Measurements from ENCODE around the gene PHF5A.
"Not testable (repeated sequence)": the region's sequence is repeated elsewhere in the genome, so short reads cannot be mapped to it uniquely, and the experiment has no call there.

Gene PHF5A

GRCh38 chr22:41447435-41448188, 20.9 kb downstream of the PHF5A start:
- peaks cover 8% of the 10 kb centered on the region for H3K36me3 ChIP-seq (ENCODE audit: insufficient read depth, low read length)
- H3K9me3 ChIP-seq (ENCODE audit: low read length), result no peaks in the 10 kb centered on the region
- H2AFZ ChIP-seq (ENCODE audit: low read depth, low read length), result no peak overlapping the region

GRCh38 chr22:41446639-41447434, 21.7 kb downstream of the PHF5A start, which contains the start of gene TOB2:
TSS of gene TOB2 (minus strand) at chr22:41446801. CDS start at chr22:41437345, 9,456 bp downstream.
- Histone ChIP-seq H3K4me1 (ENCODE audit: insufficient read depth, low read length) (peaks cover 28% of the 10 kb centered on the region), H3K27me3 (ENCODE audit: insufficient read depth, low read length) (no peaks in the 10 kb centered on the region), H3K9me3 (ENCODE audit: low read length) (no peaks in the 10 kb centered on the region), H3K36me3 (ENCODE audit: insufficient read depth, low read length) (peaks cover 15% of the 10 kb centered on the region), H2AFZ (ENCODE audit: low read depth, low read length) (no peak within 1 kb of the TSS), H3K4me3 (ENCODE audit: low read length) (peak within 1 kb of the TSS; percentile 94)

More at GRCh38 chr22:41447435-41448188, 20.9 kb downstream of the PHF5A start:
- Histone ChIP-seq H3K4me1 (ENCODE audit: insufficient read depth, low read length) (peaks cover 29% of the 10 kb centered on the region), H3K27me3 (ENCODE audit: insufficient read depth, low read length) (no peaks in the 10 kb centered on the region), H3K4me3 (ENCODE audit: low read length) (peak overlapping the region; percentile 94)

DNA sequence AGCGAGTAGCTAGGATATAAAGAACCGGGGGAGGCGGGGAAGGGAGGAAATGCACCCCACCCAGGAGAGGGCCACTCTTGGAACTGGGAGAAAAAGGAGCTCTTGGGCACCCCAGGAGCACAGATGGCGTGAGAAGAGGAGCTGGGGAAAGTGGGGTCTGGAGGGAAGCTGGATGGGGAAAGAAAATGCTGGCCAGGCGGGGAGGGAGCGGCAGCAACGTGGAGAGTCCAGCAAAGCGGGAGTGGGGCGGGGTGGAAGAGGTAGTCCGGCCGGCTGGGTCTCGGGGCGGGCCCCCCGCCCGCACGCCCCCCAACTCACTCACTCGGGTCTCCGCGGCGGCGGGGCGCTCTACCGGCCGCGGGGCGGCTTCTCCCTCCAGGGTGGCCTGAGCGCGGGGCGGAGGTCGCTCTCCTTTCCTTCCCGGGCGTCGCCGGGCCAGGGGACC, 22.4 kb downstream of the PHF5A start:
- H3K36me3 ChIP-seq (ENCODE audit: insufficient read depth, low read length), result peaks cover 19% of the 10 kb centered on the region
- no peak overlapping the region for H2AFZ ChIP-seq (ENCODE audit: low read depth, low read length)
- H3K9me3 ChIP-seq (ENCODE audit: low read length), result no peaks in the 10 kb centered on the region
- H3K27me3 ChIP-seq (ENCODE audit: insufficient read depth, low read length), result no peaks in the 10 kb centered on the region
- peaks cover 25% of the 10 kb centered on the region for H3K4me1 ChIP-seq (ENCODE audit: insufficient read depth, low read length)
- peak overlapping the region; percentile 94 for H3K4me3 ChIP-seq (ENCODE audit: low read length)

DNA sequence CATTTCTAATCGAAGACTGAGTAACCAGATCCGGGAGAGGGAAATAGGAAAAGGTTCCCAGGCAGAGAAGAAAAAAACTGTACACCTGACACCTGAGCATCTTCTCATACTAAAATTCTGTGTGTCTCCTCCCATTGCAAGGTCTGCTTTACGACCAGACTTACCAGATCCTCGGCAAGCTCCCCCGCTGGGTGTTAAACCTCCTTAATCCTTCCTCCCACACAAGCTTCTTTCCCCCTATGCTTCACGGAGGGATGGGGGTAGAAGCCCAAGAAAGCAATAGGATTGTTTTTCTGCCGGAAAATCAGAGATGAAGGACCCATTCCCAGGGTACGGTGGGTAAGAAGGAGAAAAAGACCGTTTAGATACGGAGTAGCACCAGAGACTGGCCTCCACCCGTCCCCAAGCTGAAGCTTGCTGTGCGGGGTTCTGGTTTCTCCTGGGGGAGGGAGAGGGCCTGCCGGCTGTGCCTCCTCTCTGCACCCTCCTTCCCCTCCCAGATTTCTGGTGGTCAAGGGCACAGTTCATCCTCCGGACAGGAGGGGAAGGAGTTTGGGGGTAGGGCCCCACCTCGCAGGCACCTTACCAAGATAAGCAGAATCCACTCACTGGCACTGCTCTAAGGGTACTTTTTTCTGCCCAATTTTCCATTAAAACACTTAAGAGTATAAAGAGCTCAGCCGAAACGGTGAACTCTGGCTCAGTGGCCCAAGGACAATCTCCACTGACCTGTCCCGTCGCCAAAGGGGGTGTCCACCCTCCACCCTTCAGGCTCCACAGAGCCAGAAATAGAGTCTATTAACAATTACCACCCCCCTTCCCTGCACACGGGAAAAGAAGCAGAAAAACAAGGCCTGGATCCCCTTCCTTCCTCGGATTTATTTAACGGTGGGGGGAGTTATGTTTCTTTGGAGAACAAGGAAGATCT, 23.1 kb downstream of the PHF5A start:
- peak overlapping the region; percentile 94 for H3K4me3 ChIP-seq (ENCODE audit: low read length)
- peaks cover 25% of the 10 kb centered on the region for H3K4me1 ChIP-seq (ENCODE audit: insufficient read depth, low read length)
- no peak overlapping the region for H2AFZ ChIP-seq (ENCODE audit: low read depth, low read length)
- H3K36me3 ChIP-seq (ENCODE audit: insufficient read depth, low read length), result peaks cover 19% of the 10 kb centered on the region
- H3K27me3 ChIP-seq (ENCODE audit: insufficient read depth, low read length), result no peaks in the 10 kb centered on the region
- H3K9me3 ChIP-seq (ENCODE audit: low read length), result no peaks in the 10 kb centered on the region

GRCh38 chr22:41444360-41445128, 23.9 kb downstream of the PHF5A start:
- no peak overlapping the region for H2AFZ ChIP-seq (ENCODE audit: low read depth, low read length)
- no peaks in the 10 kb centered on the region for H3K27me3 ChIP-seq (ENCODE audit: insufficient read depth, low read length)
- H3K4me3 ChIP-seq (ENCODE audit: low read length), result peak overlapping the region; percentile 94
- peaks cover 25% of the 10 kb centered on the region for H3K4me1 ChIP-seq (ENCODE audit: insufficient read depth, low read length)
- H3K9me3 ChIP-seq (ENCODE audit: low read length), result no peaks in the 10 kb centered on the region
- peaks cover 19% of the 10 kb centered on the region for H3K36me3 ChIP-seq (ENCODE audit: insufficient read depth, low read length)

DNA sequence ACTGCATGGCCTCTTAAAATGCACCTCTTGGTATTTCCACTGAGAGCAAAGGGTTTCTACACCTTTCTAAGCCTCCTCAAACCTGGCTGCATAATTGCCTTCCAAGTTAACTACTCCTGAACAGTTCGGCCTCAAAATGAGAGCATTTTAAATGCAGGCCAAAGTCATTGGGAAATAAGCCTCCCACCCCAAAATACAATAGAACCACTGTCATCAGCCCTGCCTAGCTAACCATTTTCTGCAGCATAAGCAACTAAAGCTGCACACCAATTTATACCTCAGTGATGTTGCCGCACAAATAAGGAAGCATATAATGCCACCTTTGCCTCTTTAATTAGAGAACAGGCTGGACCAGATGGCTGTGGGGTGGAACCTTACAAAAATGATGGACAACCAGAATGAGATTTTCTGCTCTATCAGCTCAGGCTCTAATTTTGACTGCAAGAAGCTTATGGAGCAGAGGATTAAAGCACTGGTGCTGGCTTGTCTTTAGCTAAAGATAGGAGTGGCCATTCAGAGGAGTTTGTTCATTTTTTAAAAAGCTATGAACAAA, 26.2 kb downstream of the PHF5A start:
- Histone ChIP-seq H3K27me3 (ENCODE audit: insufficient read depth, low read length) (no peaks in the 10 kb centered on the region), H3K4me3 (ENCODE audit: low read length) (no peak overlapping the region), H2AFZ (ENCODE audit: low read depth, low read length) (no peak overlapping the region), H3K4me1 (ENCODE audit: insufficient read depth, low read length) (peaks cover 16% of the 10 kb centered on the region), H3K9me3 (ENCODE audit: low read length) (no peaks in the 10 kb centered on the region), H3K36me3 (ENCODE audit: insufficient read depth, low read length) (peaks cover 33% of the 10 kb centered on the region)

- peaks cover 51% of the 10 kb centered on the region for H3K36me3 ChIP-seq (ENCODE audit: insufficient read depth, low read length)
- peaks cover 16% of the 10 kb centered on the region for H3K4me1 ChIP-seq (ENCODE audit: insufficient read depth, low read length)
Observed at GRCh38 chr22:41440511-41440910, 28.0 kb downstream of the PHF5A start.

GRCh38 chr22:41437198-41437597, 31.3 kb downstream of the PHF5A start:
- Histone ChIP-seq H3K9me3 (ENCODE audit: low read length) (no peaks in the 10 kb centered on the region), H3K4me1 (ENCODE audit: insufficient read depth, low read length) (peaks cover under 1% of the 10 kb centered on the region), H3K36me3 (ENCODE audit: insufficient read depth, low read length) (peaks cover 67% of the 10 kb centered on the region), H2AFZ (ENCODE audit: low read depth, low read length) (no peak overlapping the region), H3K27me3 (ENCODE audit: insufficient read depth, low read length) (no peaks in the 10 kb centered on the region), H3K4me3 (ENCODE audit: low read length) (no peak overlapping the region)

More at GRCh38 chr22:41440511-41440910, 28.0 kb downstream of the PHF5A start:
- not testable (repeated sequence) for H3K27me3 ChIP-seq (ENCODE audit: insufficient read depth, low read length); H3K4me3 ChIP-seq (ENCODE audit: low read length); H2AFZ ChIP-seq (ENCODE audit: low read depth, low read length); H3K9me3 ChIP-seq (ENCODE audit: low read length)

- H3K36me3 ChIP-seq (ENCODE audit: insufficient read depth, low read length), result peaks cover 68% of the 10 kb centered on the region
- H3K9me3 ChIP-seq (ENCODE audit: low read length), result no peaks in the 10 kb centered on the region
- no peaks in the 10 kb centered on the region for H3K4me1 ChIP-seq (ENCODE audit: insufficient read depth, low read length)
- H2AFZ ChIP-seq (ENCODE audit: low read depth, low read length), result no peak overlapping the region
- no peak overlapping the region for H3K4me3 ChIP-seq (ENCODE audit: low read length)
- H3K27me3 ChIP-seq (ENCODE audit: insufficient read depth, low read length), result no peaks in the 10 kb centered on the region
Observed at GRCh38 chr22:41436322-41437113, 32.0 kb downstream of the PHF5A start.

DNA sequence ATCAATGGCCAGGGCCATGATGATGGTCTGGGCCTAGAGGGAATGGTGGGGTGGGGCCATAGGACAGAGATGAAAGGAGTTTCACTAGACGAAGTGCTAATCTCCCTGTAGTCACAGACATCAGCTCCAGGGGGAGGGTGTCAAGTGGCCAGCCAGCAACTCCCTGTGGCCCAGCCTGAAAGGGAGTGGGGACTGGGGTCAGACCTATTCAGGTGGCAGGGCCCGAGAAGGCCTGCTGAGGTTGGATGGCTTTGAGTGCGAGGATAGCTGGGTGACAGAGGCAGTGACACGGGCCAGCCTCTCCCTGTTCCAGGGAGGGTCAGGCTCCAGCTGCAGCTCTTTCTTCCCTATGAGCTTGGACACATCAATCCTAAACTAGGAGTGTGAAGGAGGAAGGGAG, 32.9 kb downstream of the PHF5A start:
- H3K4me1 ChIP-seq (ENCODE audit: insufficient read depth, low read length), result no peaks in the 10 kb centered on the region
- no peaks in the 10 kb centered on the region for H3K27me3 ChIP-seq (ENCODE audit: insufficient read depth, low read length)
- H3K9me3 ChIP-seq (ENCODE audit: low read length), result no peaks in the 10 kb centered on the region
- peaks cover 69% of the 10 kb centered on the region for H3K36me3 ChIP-seq (ENCODE audit: insufficient read depth, low read length)
- H2AFZ ChIP-seq (ENCODE audit: low read depth, low read length), result no peak overlapping the region
- no peak overlapping the region for H3K4me3 ChIP-seq (ENCODE audit: low read length)

DNA sequence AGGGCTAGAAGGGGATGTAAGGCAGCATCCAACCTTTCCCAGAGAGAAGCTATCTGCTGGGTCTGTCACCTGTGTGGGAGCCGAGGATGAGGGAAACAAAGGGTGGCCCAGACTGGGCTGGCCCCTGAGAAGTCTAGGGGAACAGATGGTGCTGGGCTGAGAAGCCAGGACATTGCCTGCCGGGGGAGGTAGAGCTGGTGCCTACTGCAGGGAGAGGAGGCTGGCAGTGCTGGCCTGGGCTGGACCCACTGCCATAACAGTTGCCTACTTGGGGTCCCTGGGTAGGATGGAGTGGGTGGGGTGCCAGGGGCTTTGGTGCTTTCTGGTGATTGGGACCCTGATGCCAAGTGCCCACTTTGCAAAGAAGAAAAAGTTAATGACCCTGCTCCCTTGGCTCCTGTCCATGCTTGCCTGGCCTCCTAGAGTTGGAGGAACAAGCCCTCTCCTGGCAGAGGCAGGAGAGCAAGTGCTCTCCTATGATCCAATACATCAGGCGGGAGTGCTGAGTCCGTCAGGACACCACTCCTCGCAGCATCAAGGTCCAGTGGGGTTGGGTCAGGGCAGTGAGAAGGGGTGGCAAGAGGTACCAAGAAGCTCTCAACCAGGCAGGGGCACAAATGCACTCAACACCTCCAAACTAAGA, 34.0 kb downstream of the PHF5A start:
- H3K9me3 ChIP-seq (ENCODE audit: low read length); H2AFZ ChIP-seq (ENCODE audit: low read depth, low read length); H3K4me3 ChIP-seq (ENCODE audit: low read length); H3K4me1 ChIP-seq (ENCODE audit: insufficient read depth, low read length); H3K27me3 ChIP-seq (ENCODE audit: insufficient read depth, low read length): not testable (repeated sequence)
- peaks cover 69% of the 10 kb centered on the region for H3K36me3 ChIP-seq (ENCODE audit: insufficient read depth, low read length)
